ENCODE measurements around the gene POPDC3. TPM values are rescaled to one million over a fixed set of nuclear protein-coding genes. Genes with fewer than 3 reads are reported as not detected.

Gene POPDC3
- total RNA-seq, 4 donors from 2014 or later = 0.35 to 0.79 TPM; not detected in 2

DNA sequence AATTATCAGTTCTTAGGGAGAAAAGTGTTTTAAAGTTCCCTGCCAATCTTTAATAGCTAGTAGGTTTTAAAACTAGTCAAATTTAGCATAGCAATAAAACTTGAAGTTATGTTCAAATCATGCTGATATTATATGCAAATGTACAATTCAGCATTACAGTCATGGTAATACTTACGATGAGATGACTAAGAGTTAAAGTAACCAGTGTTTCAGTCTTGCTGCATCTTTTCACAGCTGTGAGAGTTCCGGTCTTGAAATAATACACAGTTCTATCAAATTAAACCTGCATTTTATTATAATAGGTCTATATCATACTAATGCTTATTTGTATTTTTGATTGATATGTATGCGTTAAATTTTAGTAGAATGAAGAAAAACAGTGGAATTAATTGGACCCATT is 26.1 kb downstream of the POPDC3 start:
- no peaks in the 10 kb centered on the region for H3K36me3 ChIP-seq
- intact Hi-C loops (cut with DNase I; ENCODE audit: low total_unique reads) = no loop called here
- no peak for DNase-seq

DNA sequence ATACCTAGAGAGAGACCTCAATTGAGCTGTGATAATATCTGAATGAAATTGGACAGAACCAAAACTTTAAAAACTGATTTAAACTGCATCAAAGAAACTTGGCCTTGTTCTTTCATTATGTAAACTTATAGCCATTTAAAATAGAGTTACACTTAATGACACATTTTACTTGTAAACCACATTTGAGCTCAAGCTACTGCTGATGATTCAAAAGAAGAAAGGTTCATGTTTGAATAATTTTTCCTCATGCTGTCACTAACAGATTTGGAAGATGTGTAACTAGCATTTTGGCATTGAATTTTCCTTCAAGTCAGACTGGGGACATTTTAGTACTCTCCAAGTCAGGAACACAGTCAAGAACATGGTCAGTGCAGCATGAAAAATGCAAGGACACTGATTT is 26.9 kb downstream of the POPDC3 start:
- H3K36me3 ChIP-seq = no peaks in the 10 kb centered on the region

More for the DNA sequence above, 26.1 kb downstream of the POPDC3 start:
- TF ChIP-seq, protein P1, sequence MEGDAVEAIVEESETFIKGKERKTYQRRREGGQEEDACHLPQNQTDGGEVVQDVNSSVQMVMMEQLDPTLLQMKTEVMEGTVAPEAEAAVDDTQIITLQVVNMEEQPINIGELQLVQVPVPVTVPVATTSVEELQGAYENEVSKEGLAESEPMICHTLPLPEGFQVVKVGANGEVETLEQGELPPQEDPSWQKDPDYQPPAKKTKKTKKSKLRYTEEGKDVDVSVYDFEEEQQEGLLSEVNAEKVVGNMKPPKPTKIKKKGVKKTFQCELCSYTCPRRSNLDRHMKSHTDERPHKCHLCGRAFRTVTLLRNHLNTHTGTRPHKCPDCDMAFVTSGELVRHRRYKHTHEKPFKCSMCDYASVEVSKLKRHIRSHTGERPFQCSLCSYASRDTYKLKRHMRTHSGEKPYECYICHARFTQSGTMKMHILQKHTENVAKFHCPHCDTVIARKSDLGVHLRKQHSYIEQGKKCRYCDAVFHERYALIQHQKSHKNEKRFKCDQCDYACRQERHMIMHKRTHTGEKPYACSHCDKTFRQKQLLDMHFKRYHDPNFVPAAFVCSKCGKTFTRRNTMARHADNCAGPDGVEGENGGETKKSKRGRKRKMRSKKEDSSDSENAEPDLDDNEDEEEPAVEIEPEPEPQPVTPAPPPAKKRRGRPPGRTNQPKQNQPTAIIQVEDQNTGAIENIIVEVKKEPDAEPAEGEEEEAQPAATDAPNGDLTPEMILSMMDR (IDR thresholded peaks at IDR 0.05) = no peak
- TF ChIP-seq POLR2A (IDR thresholded peaks at IDR 0.05) = no peak
- Histone ChIP-seq H3K4me3 (no peak overlapping the region), H3K27me3 (no peaks in the 10 kb centered on the region), H3K4me1 (no peaks in the 10 kb centered on the region), H3K9me3 (no peaks in the 10 kb centered on the region), H3K27ac (no peak overlapping the region)

DNA sequence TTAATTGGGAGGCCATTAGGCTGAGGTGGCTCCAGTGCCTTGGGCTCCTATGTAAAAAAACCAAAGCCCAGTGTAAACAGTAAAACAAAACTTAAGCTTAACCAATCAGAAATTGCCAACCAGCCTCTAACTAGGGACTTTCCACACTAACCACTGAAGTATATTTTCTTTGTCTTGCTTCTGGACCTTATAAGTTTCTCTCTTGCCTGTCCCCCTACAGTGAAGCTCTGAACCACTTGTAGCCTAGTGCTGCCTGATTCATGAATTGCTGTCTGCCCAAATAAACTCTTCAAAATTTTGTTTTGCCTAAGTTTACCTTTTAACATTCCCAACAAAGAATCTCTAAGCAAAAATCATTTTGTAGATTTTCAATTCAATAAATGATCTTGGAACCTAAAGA is 28.2 kb downstream of the POPDC3 start:
- H3K4me1 ChIP-seq = no peaks in the 10 kb centered on the region
- no peaks in the 10 kb centered on the region for H3K9me3 ChIP-seq
- H3K27me3 ChIP-seq = no peaks in the 10 kb centered on the region
- H3K27ac ChIP-seq = no peak overlapping the region
- intact Hi-C loops (cut with DNase I; ENCODE audit: low total_unique reads) = no loop called here
- no peak overlapping the region for H3K4me3 ChIP-seq
- TF ChIP-seq, protein P1 (IDR thresholded peaks at IDR 0.05) = no peak
- TF ChIP-seq POLR2A (IDR thresholded peaks at IDR 0.05) = no peak
- no peaks in the 10 kb centered on the region for H3K36me3 ChIP-seq
- DNase-seq = no peak

More for the DNA sequence above, 26.9 kb downstream of the POPDC3 start:
- DNase-seq = no peak
- Histone ChIP-seq H3K27ac (no peak overlapping the region), H3K27me3 (no peaks in the 10 kb centered on the region), H3K4me1 (no peaks in the 10 kb centered on the region), H3K9me3 (no peaks in the 10 kb centered on the region), H3K4me3 (no peak overlapping the region)
- no peak for TF ChIP-seq POLR2A (IDR thresholded peaks at IDR 0.05)
- TF ChIP-seq, protein P1 (IDR thresholded peaks at IDR 0.05) = no peak
- intact Hi-C loops (cut with DNase I; ENCODE audit: low total_unique reads) = no loop called here

DNA sequence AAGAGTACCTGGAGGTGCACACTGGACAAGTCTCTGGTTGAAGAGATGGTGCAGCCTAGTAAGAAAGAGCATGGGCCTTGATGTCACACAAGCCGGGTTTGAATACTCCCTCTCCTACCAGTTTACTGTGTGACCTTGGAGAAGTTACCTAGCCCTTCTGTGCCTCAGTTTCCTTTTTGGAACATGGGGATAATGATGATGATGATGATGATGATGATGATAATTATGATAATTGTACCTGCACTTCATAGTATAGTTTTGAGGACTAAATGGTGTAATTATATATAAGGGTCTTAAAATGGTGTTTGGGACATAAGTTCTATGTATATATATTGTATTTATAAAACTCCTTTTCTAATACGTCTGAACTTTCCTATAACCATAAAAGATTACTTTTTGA is 41.7 kb downstream of the POPDC3 start:
- DNase-seq = no peak
- no peak for TF ChIP-seq POLR2A (IDR thresholded peaks at IDR 0.05)
- TF ChIP-seq, protein P1 (IDR thresholded peaks at IDR 0.05) = no peak

DNA sequence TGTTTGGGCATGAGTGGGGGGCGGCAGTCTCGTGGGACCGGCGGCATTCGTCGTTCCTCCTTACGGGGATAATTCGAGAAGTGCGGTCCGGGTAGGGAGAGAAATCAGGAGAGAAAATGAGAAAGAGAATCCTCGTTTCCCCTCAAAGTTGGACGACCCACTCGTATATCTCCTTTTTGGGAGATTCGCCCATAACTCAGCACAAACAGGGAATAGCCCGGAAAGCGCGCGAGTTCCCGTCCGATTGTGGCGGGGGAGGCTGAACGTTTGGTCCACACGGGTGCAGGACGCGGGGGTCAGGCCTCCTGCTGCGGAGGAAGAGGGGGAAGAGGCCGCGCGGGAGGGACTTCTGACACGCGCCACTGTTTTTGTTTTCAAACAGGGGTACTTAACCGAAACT is 42.4 kb downstream of the POPDC3 start:
- intact Hi-C loops (cut with DNase I; ENCODE audit: low total_unique reads) = no loop called here
- H3K9me3 ChIP-seq = no peaks in the 10 kb centered on the region
- H3K4me3 ChIP-seq = peak overlapping the region; percentile 56 to 73
- peak overlapping the region; percentile 76 to 87 for H3K27ac ChIP-seq
- H3K27me3 ChIP-seq = no peaks in the 10 kb centered on the region
- TF ChIP-seq, protein P1 (IDR thresholded peaks at IDR 0.05) = no peak
- TF ChIP-seq POLR2A (IDR thresholded peaks at IDR 0.05) = no peak
- no peaks in the 10 kb centered on the region for H3K36me3 ChIP-seq
- H3K4me1 ChIP-seq = no peaks in the 10 kb centered on the region
- peak; percentile 25 to 27 for DNase-seq

More for the DNA sequence above, 41.7 kb downstream of the POPDC3 start:
- no peak overlapping the region for H3K27ac ChIP-seq
- H3K27me3 ChIP-seq = no peaks in the 10 kb centered on the region
- no peaks in the 10 kb centered on the region for H3K36me3 ChIP-seq
- no peak overlapping the region for H3K4me3 ChIP-seq
- H3K9me3 ChIP-seq = no peaks in the 10 kb centered on the region
- intact Hi-C loops (cut with DNase I; ENCODE audit: low total_unique reads) = no loop called here
- H3K4me1 ChIP-seq = no peaks in the 10 kb centered on the region
